HepG2 (cell line): ENCODE measurements around the gene USP11. TPM values are rescaled to one million over a fixed set of nuclear protein-coding genes. Genes with fewer than 3 reads are reported as not detected.

ENCODE experiments used
- AGO2 ChIP-seq: fragments of 200-400 bp; formaldehyde crosslinking; optimal IDR thresholded peaks from 2 replicates; pipeline ENCODE3; 2017; ENCODE audit warnings: mild to moderate bottlenecking, low read depth, low read length, moderate library complexity
- EEA1 ChIP-seq: sonication (generic); formaldehyde crosslinking; IDR thresholded peaks from 2 replicates; pipeline ENCODE4 v1.5.1; 2020; ENCODE audit warnings: mild to moderate bottlenecking, missing genetic modification reagents, borderline replicate concordance
- FOXA1 ChIP-seq, 2 experiments: fragments of 450-650 bp in 1 of 2; sonication (generic) in 1 of 2; formaldehyde crosslinking in 1 of 2; IDR thresholded peaks; 2 replicates each; pipeline versions ENCODE4 v1.4.0 to v1.6.1; 2016 to 2020; ENCODE audit warnings: missing genetic modification reagents in 1 of 2
- GTF2F1 ChIP-seq: fragments of 150-350 bp; IDR thresholded peaks from 2 replicates; pipeline ENCODE4 v1.6.1; 2014; ENCODE audit warnings: low read length
- HDAC6 ChIP-seq: fragments of 200-600 bp; sonication (generic); IDR thresholded peaks from 2 replicates; pipeline ENCODE4 v1.7.0; 2017; ENCODE audit warnings: mild to moderate bottlenecking, antibody characterized with exemption, low read length, low read depth
- JARID2 ChIP-seq: sonication (generic); formaldehyde crosslinking; IDR thresholded peaks from 2 replicates; pipeline ENCODE4 v1.8.1; 2023; ENCODE audit warnings: missing genetic modification reagents, inconsistent platforms; ENCODE audit not compliant: insufficient replicate concordance
- JUND ChIP-seq: sonication (generic); formaldehyde crosslinking; IDR thresholded peaks from 2 replicates; pipeline ENCODE4 v1.8.0; 2022; ENCODE audit warnings: mild to moderate bottlenecking, missing genetic modification reagents
- NCOR1 ChIP-seq: fragments of 200-600 bp; sonication (generic); IDR thresholded peaks from 2 replicates; pipeline ENCODE4 v1.7.0; 2017; ENCODE audit warnings: antibody characterized with exemption, low read length, borderline replicate concordance
- SYNCRIP ChIP-seq: fragments of 200-400 bp; formaldehyde crosslinking; IDR thresholded peaks from 2 replicates; pipeline ENCODE4 v1.6.1; 2018; ENCODE audit warnings: mild to moderate bottlenecking, low read depth, low read length; ENCODE audit not compliant: insufficient read depth
- ZNF10 ChIP-seq: sonication (generic); formaldehyde crosslinking; IDR thresholded peaks from 2 replicates; pipeline ENCODE4 v1.4.0; 2020; ENCODE audit warnings: mild to moderate bottlenecking, low read depth, missing genetic modification reagents, borderline replicate concordance
- ZNF143 ChIP-seq: sonication (generic); formaldehyde crosslinking; IDR thresholded peaks from 2 replicates; pipeline ENCODE4 v1.4.0; 2020; ENCODE audit warnings: missing genetic modification reagents
- ZNF335 ChIP-seq: sonication (generic); formaldehyde crosslinking; IDR thresholded peaks from 2 replicates; pipeline ENCODE4 v1.4.0; 2020; ENCODE audit warnings: missing genetic modification reagents
- ZNF557 ChIP-seq: sonication (generic); formaldehyde crosslinking; IDR thresholded peaks from 2 replicates; pipeline ENCODE4 v1.4.0; 2020; ENCODE audit warnings: missing genetic modification reagents
- ZNF607 ChIP-seq: sonication (generic); formaldehyde crosslinking; IDR thresholded peaks from 2 replicates; pipeline ENCODE4 v1.5.1; 2020; ENCODE audit warnings: missing genetic modification reagents, mild to moderate bottlenecking, borderline replicate concordance
- ZNF616 ChIP-seq: sonication (generic); formaldehyde crosslinking; IDR thresholded peaks from 2 replicates; pipeline ENCODE4 v1.5.0; 2020; ENCODE audit warnings: low read depth, mild to moderate bottlenecking, missing genetic modification reagents
- ZNF749 ChIP-seq: sonication (generic); formaldehyde crosslinking; IDR thresholded peaks from 2 replicates; pipeline ENCODE4 v1.8.0; 2022; ENCODE audit warnings: mild to moderate bottlenecking, missing genetic modification reagents, moderate library complexity, borderline replicate concordance
- ZSCAN22 ChIP-seq: sonication (generic); formaldehyde crosslinking; IDR thresholded peaks from 2 replicates; pipeline ENCODE4 v1.4.0; 2020; ENCODE audit warnings: mild to moderate bottlenecking, missing genetic modification reagents
- ZXDC ChIP-seq: sonication (generic); formaldehyde crosslinking; IDR thresholded peaks from 2 replicates; pipeline ENCODE4 v1.5.0; 2020; ENCODE audit warnings: mild to moderate bottlenecking, missing genetic modification reagents
- polyA plus RNA-seq, 8 experiments: library from polyadenylated mRNA; depleted of rRNA in 3 of 8; stranded (reverse) in 7 of 8; unstranded in 1 of 8; fragments of >200 nt; fragmentation: Illumina TruSeq in 4 of 8; extraction: Trizol in 4 of 8; gene quantifications; 2 replicates each; pipeline versions ENCODE4 v1.2.1 to v1.2.3, GENCODE V29; 2011 to 2016; ENCODE audit warnings: low read depth in 4 of 8, missing spikeins in 1 of 8, mixed read lengths in 1 of 8; ENCODE audit not compliant: insufficient read depth in 1 of 8
- total RNA-seq, 5 experiments: library from RNA; depleted of rRNA; stranded (reverse); fragments of >200 nt; fragmentation: Illumina TruSeq; extraction: Trizol; gene quantifications; 2 replicates each; pipeline ENCODE4 v1.2.3, GENCODE V29; 2016; ENCODE audit warnings: low read depth in 1 of 5
- TF ChIP-seq, protein P1 (sequence below): sonication (generic); formaldehyde crosslinking; IDR thresholded peaks from 2 replicates; pipeline ENCODE4 v1.4.0; 2020; ENCODE audit warnings: missing genetic modification reagents
- TF ChIP-seq, protein P2 (sequence below): sonication (generic); formaldehyde crosslinking; IDR thresholded peaks from 2 replicates; pipeline ENCODE4 v1.9.0; 2022; ENCODE audit warnings: missing genetic modification reagents, mild to moderate bottlenecking, borderline replicate concordance
- TF ChIP-seq, protein P3 (sequence below): IDR thresholded peaks from 2 replicates; pipeline ENCODE4 v1.6.1; 2016; ENCODE audit warnings: low read depth, control low read depth

Gene USP11
- total and polyA plus RNA-seq, 2 of the 13 experiments (the other 11 are each of a cell fraction or from before 2014, with no cell fraction given), result 23.8 to 31.7 TPM

DNA sequence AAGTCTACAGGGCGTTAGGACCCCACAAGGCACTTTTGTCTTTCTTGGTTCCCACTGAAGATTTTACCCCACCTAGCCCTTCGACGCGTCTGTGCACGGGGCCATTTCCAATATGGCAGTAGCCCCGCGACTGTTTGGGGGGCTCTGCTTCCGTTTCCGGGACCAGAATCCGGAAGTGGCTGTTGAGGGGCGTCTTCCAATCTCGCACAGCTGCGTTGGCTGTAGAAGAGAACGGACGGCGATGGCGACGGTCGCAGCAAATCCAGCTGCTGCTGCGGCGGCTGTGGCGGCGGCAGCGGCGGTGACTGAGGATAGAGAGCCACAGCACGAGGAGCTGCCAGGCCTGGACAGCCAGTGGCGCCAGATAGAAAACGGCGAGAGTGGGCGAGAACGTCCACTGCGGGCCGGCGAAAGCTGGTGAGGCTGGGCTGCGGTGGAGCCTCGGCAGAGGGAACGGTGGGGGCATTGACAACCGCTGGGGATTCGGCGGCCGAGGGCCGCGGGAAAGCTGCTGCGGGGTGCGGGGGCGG lies at the start of gene USP11 (continued):
- TF ChIP-seq ZNF616 (CRISPR knock-in tag), result no peak
- TF ChIP-seq ZNF143, result 0 out of 2 replicates have a peak, but pooled peaks have one; percentile 15
- TF ChIP-seq HDAC6, result no peak
- TF ChIP-seq ZNF335 (CRISPR knock-in tag), result no peak
- no peak for TF ChIP-seq SYNCRIP
- no peak for TF ChIP-seq ZNF749 (CRISPR knock-in tag)
- no peak for TF ChIP-seq ZNF10 (CRISPR knock-in tag)
- TF ChIP-seq GTF2F1, result no peak
- TF ChIP-seq NCOR1, result no peak
- no peak for TF ChIP-seq FOXA1 (IDR thresholded peaks at IDR 0.05)
- no peak for TF ChIP-seq FOXA1 (CRISPR knock-in tag; IDR thresholded peaks at IDR 0.05)
- no peak for TF ChIP-seq JARID2 (CRISPR knock-in tag)
- TF ChIP-seq AGO2, result peak; percentile 73
- TF ChIP-seq, protein P1, sequence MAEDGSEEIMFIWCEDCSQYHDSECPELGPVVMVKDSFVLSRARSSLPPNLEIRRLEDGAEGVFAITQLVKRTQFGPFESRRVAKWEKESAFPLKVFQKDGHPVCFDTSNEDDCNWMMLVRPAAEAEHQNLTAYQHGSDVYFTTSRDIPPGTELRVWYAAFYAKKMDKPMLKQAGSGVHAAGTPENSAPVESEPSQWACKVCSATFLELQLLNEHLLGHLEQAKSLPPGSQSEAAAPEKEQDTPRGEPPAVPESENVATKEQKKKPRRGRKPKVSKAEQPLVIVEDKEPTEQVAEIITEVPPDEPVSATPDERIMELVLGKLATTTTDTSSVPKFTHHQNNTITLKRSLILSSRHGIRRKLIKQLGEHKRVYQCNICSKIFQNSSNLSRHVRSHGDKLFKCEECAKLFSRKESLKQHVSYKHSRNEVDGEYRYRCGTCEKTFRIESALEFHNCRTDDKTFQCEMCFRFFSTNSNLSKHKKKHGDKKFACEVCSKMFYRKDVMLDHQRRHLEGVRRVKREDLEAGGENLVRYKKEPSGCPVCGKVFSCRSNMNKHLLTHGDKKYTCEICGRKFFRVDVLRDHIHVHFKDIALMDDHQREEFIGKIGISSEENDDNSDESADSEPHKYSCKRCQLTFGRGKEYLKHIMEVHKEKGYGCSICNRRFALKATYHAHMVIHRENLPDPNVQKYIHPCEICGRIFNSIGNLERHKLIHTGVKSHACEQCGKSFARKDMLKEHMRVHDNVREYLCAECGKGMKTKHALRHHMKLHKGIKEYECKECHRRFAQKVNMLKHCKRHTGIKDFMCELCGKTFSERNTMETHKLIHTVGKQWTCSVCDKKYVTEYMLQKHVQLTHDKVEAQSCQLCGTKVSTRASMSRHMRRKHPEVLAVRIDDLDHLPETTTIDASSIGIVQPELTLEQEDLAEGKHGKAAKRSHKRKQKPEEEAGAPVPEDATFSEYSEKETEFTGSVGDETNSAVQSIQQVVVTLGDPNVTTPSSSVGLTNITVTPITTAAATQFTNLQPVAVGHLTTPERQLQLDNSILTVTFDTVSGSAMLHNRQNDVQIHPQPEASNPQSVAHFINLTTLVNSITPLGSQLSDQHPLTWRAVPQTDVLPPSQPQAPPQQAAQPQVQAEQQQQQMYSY, result no peak
- TF ChIP-seq, protein P2, sequence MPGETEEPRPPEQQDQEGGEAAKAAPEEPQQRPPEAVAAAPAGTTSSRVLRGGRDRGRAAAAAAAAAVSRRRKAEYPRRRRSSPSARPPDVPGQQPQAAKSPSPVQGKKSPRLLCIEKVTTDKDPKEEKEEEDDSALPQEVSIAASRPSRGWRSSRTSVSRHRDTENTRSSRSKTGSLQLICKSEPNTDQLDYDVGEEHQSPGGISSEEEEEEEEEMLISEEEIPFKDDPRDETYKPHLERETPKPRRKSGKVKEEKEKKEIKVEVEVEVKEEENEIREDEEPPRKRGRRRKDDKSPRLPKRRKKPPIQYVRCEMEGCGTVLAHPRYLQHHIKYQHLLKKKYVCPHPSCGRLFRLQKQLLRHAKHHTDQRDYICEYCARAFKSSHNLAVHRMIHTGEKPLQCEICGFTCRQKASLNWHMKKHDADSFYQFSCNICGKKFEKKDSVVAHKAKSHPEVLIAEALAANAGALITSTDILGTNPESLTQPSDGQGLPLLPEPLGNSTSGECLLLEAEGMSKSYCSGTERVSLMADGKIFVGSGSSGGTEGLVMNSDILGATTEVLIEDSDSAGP, result peak; percentile 31; the same call in 1 of the 2 replicates
- no peak for TF ChIP-seq JUND (CRISPR knock-in tag)
- no peak for TF ChIP-seq ZNF557 (CRISPR knock-in tag)
- TF ChIP-seq, protein P3, sequence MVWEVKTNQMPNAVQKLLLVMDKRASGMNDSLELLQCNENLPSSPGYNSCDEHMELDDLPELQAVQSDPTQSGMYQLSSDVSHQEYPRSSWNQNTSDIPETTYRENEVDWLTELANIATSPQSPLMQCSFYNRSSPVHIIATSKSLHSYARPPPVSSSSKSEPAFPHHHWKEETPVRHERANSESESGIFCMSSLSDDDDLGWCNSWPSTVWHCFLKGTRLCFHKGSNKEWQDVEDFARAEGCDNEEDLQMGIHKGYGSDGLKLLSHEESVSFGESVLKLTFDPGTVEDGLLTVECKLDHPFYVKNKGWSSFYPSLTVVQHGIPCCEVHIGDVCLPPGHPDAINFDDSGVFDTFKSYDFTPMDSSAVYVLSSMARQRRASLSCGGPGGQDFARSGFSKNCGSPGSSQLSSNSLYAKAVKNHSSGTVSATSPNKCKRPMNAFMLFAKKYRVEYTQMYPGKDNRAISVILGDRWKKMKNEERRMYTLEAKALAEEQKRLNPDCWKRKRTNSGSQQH, result no peak; the same call in 1 of the 2 replicates
- no peak for TF ChIP-seq EEA1 (CRISPR knock-in tag)
- TF ChIP-seq ZXDC (CRISPR knock-in tag), result 0 out of 2 replicates have a peak, but pooled peaks have one; percentile 28
- TF ChIP-seq ZSCAN22 (CRISPR knock-in tag), result no peak
- no peak for TF ChIP-seq ZNF607 (CRISPR knock-in tag)
